K562 (cell line): ENCODE measurements around the gene RBFOX1.

Experiments used
- ADNP ChIP-seq: fragments of 200-800 bp; sonication (Bioruptor generic); IDR thresholded peaks from 2 replicates; pipeline ENCODE4 v1.6.1; 2016; ENCODE audit warnings: missing genetic modification characterization, missing compliant biosample characterization
- RAD21 ChIP-seq, 2 experiments: fragments of 250-450 bp in 1 of 2; fragments of 450-650 bp in 1 of 2; sonication (Bioruptor Pico) in 1 of 2; formaldehyde crosslinking in 1 of 2; IDR thresholded peaks in 1 of 2; conservative IDR thresholded peaks in 1 of 2; 2 replicates each; pipeline versions ENCODE4 v1.4.0 to v1.8.0; 2020 to 2022; ENCODE audit warnings: mild to moderate bottlenecking in 2 of 2, moderate library complexity in 1 of 2
- TAF1 ChIP-seq: IDR thresholded peaks from 2 replicates; pipeline ENCODE4 v1.6.1; 2011; ENCODE audit warnings: mild to moderate bottlenecking, low read length, moderate library complexity; ENCODE audit not compliant: insufficient read depth, control insufficient read depth, severe bottlenecking; ENCODE audit errors: extremely low read depth
- XRCC5 ChIP-seq: fragments of 200-400 bp; formaldehyde crosslinking; IDR thresholded peaks from 2 replicates; pipeline ENCODE4 v1.6.1; 2017; ENCODE audit warnings: low read depth, mild to moderate bottlenecking, low read length
- TF ChIP-seq, protein P1 (sequence below): sonication (generic); formaldehyde crosslinking; IDR thresholded peaks from 2 replicates; pipeline ENCODE4 v1.8.0; 2022; ENCODE audit warnings: missing genetic modification reagents, mild to moderate bottlenecking, borderline replicate concordance
- TF ChIP-seq, protein P2 (sequence below), 3 experiments: IDR thresholded peaks in 2 of 3; conservative IDR thresholded peaks in 1 of 3; 2 replicates each; pipeline ENCODE4 v1.5.1; 2011 to 2012; ENCODE audit warnings: low read length in 3 of 3, mild to moderate bottlenecking in 3 of 3, control low read depth in 2 of 3, improper control_type of control experiment in 1 of 3, inconsistent platforms in 1 of 3, low read depth in 1 of 3, mixed read lengths in 1 of 3, moderate library complexity in 1 of 3; ENCODE audit not compliant: insufficient read depth in 2 of 3
- TF ChIP-seq, protein P3 (sequence below): sonication (generic); formaldehyde crosslinking; IDR thresholded peaks from 2 replicates; pipeline ENCODE4 v1.8.1; 2023; ENCODE audit warnings: mild to moderate bottlenecking, missing genetic modification reagents
- TF ChIP-seq, protein P4 (sequence below): IDR thresholded peaks from 3 replicates; pipeline ENCODE4 v1.6.1; 2011; ENCODE audit warnings: borderline replicate concordance, mild to moderate bottlenecking; ENCODE audit not compliant: insufficient read length, insufficient read depth
- TF ChIP-seq, protein P5 (sequence below): fragments of 450-650 bp; conservative IDR thresholded peaks from 2 replicates; pipeline ENCODE4 v1.6.1; 2016; ENCODE audit warnings: missing genetic modification characterization, low read depth, mild to moderate bottlenecking, control low read depth, missing compliant biosample characterization

DNA sequence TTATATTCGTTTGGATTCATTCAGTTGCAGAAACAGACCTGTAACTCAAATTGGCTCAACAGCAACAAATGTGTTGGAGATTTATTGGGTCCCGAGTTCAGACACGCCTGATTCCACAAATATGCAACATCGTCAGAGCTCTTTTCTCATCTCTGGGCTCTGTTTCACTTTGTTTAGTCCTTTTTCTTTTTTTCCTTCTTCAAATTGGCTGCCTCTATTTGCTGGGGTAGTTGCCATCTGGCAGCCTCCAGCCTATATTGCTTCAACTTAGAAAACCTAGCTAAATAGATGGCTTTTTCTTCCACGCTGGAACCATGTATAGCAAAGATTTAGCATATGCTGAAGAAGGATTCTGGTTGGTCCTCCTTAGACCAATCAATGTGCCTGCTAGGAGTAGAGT, 398.5 kb downstream of the RBFOX1 start:
- no peak for TF ChIP-seq ADNP (tag)
- TF ChIP-seq, protein P1, sequence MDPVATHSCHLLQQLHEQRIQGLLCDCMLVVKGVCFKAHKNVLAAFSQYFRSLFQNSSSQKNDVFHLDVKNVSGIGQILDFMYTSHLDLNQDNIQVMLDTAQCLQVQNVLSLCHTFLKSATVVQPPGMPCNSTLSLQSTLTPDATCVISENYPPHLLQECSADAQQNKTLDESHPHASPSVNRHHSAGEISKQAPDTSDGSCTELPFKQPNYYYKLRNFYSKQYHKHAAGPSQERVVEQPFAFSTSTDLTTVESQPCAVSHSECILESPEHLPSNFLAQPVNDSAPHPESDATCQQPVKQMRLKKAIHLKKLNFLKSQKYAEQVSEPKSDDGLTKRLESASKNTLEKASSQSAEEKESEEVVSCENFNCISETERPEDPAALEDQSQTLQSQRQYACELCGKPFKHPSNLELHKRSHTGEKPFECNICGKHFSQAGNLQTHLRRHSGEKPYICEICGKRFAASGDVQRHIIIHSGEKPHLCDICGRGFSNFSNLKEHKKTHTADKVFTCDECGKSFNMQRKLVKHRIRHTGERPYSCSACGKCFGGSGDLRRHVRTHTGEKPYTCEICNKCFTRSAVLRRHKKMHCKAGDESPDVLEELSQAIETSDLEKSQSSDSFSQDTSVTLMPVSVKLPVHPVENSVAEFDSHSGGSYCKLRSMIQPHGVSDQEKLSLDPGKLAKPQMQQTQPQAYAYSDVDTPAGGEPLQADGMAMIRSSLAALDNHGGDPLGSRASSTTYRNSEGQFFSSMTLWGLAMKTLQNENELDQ: no peak
- TF ChIP-seq, protein P2, sequence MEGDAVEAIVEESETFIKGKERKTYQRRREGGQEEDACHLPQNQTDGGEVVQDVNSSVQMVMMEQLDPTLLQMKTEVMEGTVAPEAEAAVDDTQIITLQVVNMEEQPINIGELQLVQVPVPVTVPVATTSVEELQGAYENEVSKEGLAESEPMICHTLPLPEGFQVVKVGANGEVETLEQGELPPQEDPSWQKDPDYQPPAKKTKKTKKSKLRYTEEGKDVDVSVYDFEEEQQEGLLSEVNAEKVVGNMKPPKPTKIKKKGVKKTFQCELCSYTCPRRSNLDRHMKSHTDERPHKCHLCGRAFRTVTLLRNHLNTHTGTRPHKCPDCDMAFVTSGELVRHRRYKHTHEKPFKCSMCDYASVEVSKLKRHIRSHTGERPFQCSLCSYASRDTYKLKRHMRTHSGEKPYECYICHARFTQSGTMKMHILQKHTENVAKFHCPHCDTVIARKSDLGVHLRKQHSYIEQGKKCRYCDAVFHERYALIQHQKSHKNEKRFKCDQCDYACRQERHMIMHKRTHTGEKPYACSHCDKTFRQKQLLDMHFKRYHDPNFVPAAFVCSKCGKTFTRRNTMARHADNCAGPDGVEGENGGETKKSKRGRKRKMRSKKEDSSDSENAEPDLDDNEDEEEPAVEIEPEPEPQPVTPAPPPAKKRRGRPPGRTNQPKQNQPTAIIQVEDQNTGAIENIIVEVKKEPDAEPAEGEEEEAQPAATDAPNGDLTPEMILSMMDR (IDR thresholded peaks at IDR 0.05 in 2 of 3, conservative IDR thresholded peaks at IDR 0.05 in 1 of 3; ENCODE audit: insufficient read depth in 2 of 3, low read depth in 1 of 3, low read length in 3 of 3): no peak
- TF ChIP-seq, protein P3, sequence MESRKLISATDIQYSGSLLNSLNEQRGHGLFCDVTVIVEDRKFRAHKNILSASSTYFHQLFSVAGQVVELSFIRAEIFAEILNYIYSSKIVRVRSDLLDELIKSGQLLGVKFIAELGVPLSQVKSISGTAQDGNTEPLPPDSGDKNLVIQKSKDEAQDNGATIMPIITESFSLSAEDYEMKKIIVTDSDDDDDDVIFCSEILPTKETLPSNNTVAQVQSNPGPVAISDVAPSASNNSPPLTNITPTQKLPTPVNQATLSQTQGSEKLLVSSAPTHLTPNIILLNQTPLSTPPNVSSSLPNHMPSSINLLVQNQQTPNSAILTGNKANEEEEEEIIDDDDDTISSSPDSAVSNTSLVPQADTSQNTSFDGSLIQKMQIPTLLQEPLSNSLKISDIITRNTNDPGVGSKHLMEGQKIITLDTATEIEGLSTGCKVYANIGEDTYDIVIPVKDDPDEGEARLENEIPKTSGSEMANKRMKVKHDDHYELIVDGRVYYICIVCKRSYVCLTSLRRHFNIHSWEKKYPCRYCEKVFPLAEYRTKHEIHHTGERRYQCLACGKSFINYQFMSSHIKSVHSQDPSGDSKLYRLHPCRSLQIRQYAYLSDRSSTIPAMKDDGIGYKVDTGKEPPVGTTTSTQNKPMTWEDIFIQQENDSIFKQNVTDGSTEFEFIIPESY (CRISPR knock-in tag): no peak
- TF ChIP-seq, protein P4, sequence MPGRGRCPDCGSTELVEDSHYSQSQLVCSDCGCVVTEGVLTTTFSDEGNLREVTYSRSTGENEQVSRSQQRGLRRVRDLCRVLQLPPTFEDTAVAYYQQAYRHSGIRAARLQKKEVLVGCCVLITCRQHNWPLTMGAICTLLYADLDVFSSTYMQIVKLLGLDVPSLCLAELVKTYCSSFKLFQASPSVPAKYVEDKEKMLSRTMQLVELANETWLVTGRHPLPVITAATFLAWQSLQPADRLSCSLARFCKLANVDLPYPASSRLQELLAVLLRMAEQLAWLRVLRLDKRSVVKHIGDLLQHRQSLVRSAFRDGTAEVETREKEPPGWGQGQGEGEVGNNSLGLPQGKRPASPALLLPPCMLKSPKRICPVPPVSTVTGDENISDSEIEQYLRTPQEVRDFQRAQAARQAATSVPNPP: no peak
- no peak for TF ChIP-seq XRCC5
- TF ChIP-seq, protein P5, sequence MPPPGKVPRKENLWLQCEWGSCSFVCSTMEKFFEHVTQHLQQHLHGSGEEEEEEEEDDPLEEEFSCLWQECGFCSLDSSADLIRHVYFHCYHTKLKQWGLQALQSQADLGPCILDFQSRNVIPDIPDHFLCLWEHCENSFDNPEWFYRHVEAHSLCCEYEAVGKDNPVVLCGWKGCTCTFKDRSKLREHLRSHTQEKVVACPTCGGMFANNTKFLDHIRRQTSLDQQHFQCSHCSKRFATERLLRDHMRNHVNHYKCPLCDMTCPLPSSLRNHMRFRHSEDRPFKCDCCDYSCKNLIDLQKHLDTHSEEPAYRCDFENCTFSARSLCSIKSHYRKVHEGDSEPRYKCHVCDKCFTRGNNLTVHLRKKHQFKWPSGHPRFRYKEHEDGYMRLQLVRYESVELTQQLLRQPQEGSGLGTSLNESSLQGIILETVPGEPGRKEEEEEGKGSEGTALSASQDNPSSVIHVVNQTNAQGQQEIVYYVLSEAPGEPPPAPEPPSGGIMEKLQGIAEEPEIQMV: no peak
- no peak for TF ChIP-seq TAF1
- TF ChIP-seq RAD21 (CRISPR knock-in tag; conservative IDR thresholded peaks at IDR 0.05 in 1 of 2, IDR thresholded peaks at IDR 0.05 in 1 of 2): no peak
